ENCODE results near the gene DEFB124.

DEFB124 gene

DNA sequence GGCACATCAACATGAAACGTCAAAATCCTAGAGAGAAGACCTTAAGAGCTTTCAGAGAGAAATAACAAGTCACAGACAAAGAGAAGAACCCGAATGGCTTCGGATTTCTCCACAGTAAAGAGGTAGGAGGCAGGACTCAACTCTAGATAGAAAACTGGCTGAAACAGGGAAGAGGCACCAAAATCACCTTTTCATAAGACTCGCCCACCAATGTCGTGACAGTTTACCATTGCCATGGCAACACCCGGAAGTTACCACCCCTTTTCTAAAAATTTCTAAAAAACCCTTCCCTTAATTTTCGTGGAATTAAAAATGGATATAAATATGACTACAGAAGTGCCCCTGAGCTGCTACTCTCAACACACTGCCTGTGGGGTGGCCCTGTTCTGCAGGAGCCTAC lies 56.6 kb downstream of the DEFB124 start:
- no peak for FAIRE-seq

GRCh38 chr20:31415653-31416052 lies 59.3 kb downstream of the DEFB124 start:
- no peak for FAIRE-seq
